ENCODE results near the gene KLF12. TPM values are rescaled to one million over a fixed set of nuclear protein-coding genes. Genes with fewer than 3 reads are reported as not detected.

Gene KLF12
- total RNA-seq = 31.9 and 33.5 TPM in 2 replicates

GRCh38 chr13:74134221-74134776 lies at the start of gene KLF12:
TSS of gene KLF12 (minus strand) at chr13:74134404.
- intact Hi-C loops (cut with micrococcal nuclease) = loop anchor here (1.0 to 5.0 kb wide), 10 partner anchors 63 to 1403 kb away; partner anchors contain the start of genes COMMD6, DIS3 and TBC1D4

DNA sequence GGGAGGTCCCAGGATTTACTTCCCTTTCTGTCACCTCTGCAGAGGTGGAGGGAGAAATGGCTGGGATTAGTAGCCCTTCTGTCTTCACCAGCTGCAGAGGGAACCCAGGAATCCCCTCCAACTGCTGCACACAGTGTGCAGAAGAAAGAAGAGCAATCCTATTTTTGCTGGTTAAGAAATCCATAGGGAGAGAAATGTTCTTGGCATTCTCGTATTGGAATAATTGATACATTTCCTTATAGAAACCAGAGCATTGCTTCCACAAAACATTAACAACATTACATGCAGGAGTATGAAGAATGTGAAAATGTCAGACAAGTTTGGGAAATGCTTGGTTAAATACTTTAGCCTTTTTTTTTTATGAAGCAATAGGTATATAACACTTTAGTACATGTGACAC lies 48.3 kb upstream of the KLF12 start:
- intact Hi-C loops (cut with micrococcal nuclease) = no loop called here

DNA sequence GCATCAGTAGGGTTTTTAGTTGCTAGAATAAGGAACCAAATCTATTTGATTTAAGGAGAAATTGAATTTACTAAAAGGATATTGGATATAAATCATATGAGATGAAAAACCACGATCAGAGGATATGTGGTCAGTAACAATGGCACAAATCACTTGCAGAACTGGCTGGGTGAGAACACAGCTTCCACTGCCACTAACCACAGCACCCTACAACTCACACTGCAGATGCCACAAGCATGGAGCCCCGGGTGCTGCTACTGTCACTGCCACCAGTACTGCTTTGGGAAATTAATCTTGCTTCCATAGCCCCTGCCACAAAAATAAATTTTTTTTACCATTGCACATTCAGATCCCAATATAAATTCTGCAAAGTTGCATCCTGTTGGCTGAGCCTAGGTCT lies 40.6 kb upstream of the KLF12 start:
- intact Hi-C loops (cut with micrococcal nuclease) = no loop called here

DNA sequence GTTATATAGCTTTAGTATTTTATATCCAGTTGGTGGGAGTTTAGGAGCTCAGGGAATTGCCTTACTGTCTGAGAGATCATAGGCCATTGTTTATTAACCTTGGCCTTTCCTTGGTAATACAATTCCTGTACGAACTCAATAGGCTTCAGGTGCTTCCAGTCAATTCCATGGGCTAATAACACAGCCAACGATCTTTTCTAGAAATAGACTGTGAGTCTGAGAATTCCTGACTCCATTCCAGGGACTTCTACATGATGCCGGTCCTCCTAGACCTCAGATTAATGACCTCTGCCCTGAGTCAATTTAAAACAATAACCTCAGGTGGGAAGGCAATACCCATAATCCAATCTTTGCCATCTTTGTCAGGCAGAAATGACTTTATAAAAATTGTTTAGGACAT lies 39.6 kb upstream of the KLF12 start:
- intact Hi-C loops (cut with micrococcal nuclease) = no loop called here

- intact Hi-C loops (cut with micrococcal nuclease) = no loop called here
Measured at GRCh38 chr13:74171641-74172040, 37.4 kb upstream of the KLF12 start.

DNA sequence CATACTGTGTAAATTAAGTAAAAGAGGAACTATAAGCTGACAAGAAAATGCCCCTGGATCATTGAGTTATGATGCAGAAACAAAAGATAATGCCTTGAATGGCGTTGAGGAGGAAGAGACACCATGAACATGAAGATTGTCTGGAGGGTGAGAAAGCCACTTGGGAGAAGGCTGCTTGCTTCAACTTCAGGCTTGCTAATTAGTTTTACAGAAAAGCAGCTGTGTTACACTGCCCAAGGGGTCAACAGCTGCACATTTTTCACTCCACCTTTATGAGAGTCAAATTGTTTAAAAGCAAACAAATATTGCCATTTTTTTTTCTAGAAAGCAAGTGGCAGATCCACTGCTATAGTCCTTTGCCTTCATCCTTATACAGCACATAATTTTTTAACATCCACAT lies 35.5 kb upstream of the KLF12 start:
- intact Hi-C loops (cut with micrococcal nuclease) = no loop called here

GRCh38 chr13:74168263-74168675 lies 34.1 kb upstream of the KLF12 start:
- intact Hi-C loops (cut with micrococcal nuclease) = no loop called here

- intact Hi-C loops (cut with micrococcal nuclease) = no loop called here
Measured at GRCh38 chr13:74166261-74167004, 32.2 kb upstream of the KLF12 start.

DNA sequence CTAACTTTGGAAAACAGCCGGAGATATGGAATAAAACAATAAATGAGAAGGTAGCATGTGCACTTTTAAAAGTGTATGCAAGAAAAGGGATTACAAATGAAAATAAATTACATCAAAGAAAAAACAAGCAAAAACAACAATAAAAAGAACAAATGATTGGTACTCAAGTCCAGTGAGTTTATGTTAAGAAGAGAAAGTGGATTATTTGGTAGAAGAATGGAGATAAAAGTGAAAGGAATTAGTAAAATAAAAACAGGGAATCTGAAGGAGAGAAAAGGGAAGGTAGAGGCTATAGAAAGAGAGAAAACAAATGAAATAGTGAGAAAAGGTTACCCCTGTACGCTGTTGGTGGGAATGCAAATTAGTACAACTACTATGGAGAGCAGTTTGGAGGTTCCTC lies 28.6 kb upstream of the KLF12 start:
- intact Hi-C loops (cut with micrococcal nuclease) = no loop called here

DNA sequence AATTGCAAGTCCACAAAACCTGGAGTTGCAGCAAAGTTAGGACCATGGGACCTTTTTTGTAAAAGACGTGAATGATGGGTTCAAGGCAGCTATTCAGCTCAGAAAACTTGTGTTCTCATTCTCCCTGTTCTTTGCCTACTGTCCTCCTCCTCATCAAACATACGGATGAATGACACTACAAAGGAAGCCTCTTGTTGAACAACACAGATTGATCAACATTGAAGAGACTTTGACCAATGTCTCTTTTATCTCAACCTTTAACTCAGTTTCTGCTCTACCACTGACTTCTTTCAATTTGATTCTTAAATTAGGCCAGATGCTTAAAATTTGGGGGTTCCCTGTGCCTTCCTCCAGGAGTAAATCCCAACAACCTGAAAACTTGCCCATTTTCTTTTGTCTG lies 27.9 kb upstream of the KLF12 start:
- intact Hi-C loops (cut with micrococcal nuclease) = no loop called here

DNA sequence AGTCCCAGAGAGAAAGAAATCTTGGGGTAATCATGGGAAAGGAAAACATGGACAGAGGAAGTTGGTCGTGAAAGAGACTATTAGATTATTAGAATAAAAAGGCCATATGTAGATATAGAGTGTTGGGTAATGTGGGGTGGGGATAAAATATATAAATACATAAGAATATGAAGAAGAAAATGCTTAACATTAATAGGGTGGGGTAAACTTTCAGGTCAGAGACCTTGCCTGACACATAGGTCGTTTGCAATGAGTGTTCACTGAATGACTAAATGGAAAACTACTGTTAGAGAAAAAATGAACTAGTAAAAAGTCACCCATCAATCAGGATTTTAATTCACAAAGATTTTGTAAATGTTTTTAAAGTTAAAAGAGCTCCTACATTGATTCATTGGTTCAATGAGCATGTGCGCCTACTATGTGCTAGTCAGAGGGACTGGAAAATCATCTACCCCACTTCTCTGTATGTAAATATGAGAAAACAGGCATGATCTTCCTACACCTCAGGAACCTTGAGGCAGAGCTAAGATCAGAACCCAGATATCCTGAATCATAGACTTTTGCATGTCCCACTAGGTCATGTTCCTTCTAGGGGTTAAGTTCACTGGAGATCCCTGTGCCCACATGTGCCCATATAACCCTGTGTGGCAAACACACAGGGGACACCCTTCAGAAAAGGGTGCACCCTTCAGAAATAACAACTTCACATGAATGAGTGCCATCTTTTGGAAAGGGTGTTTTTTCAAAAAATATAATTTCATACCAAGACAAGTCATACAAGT lies 24.6 kb upstream of the KLF12 start:
- intact Hi-C loops (cut with micrococcal nuclease) = no loop called here

GRCh38 chr13:74158028-74158427 lies 23.8 kb upstream of the KLF12 start:
- intact Hi-C loops (cut with micrococcal nuclease) = no loop called here

GRCh38 chr13:74154981-74155380 lies 20.8 kb upstream of the KLF12 start:
- intact Hi-C loops (cut with micrococcal nuclease) = no loop called here

- intact Hi-C loops (cut with micrococcal nuclease) = no loop called here
Measured at GRCh38 chr13:74153316-74153715, 19.1 kb upstream of the KLF12 start.

DNA sequence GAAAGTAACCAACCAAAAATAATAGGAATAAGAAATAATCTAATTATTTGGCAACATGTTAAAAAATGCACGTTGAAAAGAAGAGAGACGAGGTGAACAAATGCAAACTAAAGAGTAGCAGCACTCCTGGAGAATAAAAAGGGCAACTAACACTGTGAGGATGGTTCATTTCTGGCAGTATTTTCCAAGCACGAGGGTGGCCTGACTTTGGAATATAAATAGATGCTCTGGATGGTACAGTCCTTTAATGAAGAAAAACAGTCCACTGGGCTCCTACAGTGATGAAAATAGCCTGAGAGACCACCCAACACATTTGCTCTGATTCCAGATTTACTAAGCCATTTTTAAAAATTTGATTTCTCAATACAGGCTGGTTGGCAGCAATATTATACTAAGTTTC lies 17.7 kb upstream of the KLF12 start:
- intact Hi-C loops (cut with micrococcal nuclease) = no loop called here

DNA sequence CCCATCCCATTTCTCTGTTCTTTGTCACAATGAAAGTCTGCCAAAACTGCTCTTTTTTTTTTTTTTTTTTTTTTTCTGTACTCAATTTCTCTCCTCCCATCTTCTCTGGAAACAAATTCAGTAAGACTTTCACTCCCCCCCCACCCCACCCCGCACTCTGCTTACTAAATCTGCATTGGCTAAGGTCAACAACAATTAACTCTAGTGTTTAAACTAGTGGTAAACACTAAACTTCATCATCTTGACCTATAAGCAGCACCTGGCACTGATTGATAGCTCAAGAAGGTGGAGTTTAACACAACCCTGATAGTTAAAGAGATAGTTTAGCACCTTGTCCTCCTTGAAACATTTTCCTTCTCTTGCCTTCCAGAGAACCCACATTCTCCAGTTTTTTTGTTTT lies 14.1 kb upstream of the KLF12 start:
- intact Hi-C loops (cut with micrococcal nuclease) = no loop called here

GRCh38 chr13:74145249-74145975 lies 11.2 kb upstream of the KLF12 start:
- intact Hi-C loops (cut with micrococcal nuclease) = no loop called here

- intact Hi-C loops (cut with micrococcal nuclease) = no loop called here
Measured at GRCh38 chr13:74144269-74144668, 10.1 kb upstream of the KLF12 start.

DNA sequence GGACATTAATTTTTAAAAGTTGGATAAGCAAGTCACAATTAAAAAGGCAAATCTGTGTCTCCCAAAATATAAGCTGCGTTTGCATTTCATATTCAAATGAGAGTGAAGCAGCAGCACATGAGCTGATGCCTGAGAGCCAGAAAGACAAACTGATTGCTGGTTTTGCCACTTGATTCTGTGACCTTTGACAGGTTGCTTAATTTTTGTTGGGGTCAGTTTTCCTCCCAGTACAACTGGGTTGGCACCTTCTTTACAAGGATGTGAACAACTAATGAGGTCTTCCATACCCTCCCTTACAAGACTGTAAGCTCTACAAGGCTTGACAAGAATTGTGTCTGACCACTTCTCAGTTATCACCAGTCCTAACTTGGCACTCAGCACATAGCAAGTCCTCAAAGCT lies 8.1 kb upstream of the KLF12 start:
- intact Hi-C loops (cut with micrococcal nuclease) = no loop called here

- intact Hi-C loops (cut with micrococcal nuclease) = no loop called here
Measured at GRCh38 chr13:74138241-74138640, 4.0 kb upstream of the KLF12 start.

- intact Hi-C loops (cut with micrococcal nuclease) = no loop called here
Measured at GRCh38 chr13:74136084-74136658, 2.0 kb upstream of the KLF12 start.
